ENCODE results near the gene SLC12A8.

The SLC12A8 gene

DNA sequence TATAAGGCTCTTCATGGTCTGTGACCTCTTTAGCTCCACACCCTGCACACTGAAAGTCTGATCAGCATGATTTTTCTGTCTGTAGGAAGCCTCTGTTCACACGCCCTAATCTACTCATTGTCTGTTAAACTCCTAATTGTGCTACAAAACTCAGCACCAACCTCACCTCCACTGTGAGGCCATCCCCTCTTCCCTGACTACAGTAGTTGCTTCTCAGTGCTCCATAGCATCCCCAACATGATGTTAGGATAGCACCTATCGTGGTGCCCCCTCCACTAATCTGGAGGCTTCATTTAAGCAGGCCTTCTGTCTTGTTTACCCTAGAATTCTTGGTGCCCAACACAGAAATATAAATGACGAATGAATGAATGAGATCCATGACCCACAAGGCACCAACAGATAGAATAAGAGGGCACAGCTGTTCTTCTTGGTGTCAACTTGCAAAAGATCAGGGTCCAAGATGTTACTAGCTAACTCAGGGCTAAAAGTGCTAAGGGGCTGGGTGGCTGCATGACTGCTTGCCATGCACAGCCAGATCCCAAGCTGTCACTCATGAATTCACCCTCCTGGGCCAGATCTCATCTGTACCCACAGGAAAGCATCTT is 101.6 kb downstream of the SLC12A8 start:
- H3K36me3 Mint-ChIP-seq (ENCODE audit: insufficient read depth) = no peaks in the 10 kb centered on the region
- no peaks in the 10 kb centered on the region for H3K27me3 Mint-ChIP-seq
- H3K9me3 Mint-ChIP-seq = no peaks in the 10 kb centered on the region
- DNase-seq (no peak), ATAC-seq (replicated peaks) (no peak)
- H3K4me3 Mint-ChIP-seq = no peak overlapping the region
- no peak overlapping the region for H3K27ac Mint-ChIP-seq
- peaks cover 11 to 15% of the 10 kb centered on the region in 2 donors for H3K4me1 Mint-ChIP-seq (ENCODE audit: low read depth in 2 of 2)

DNA sequence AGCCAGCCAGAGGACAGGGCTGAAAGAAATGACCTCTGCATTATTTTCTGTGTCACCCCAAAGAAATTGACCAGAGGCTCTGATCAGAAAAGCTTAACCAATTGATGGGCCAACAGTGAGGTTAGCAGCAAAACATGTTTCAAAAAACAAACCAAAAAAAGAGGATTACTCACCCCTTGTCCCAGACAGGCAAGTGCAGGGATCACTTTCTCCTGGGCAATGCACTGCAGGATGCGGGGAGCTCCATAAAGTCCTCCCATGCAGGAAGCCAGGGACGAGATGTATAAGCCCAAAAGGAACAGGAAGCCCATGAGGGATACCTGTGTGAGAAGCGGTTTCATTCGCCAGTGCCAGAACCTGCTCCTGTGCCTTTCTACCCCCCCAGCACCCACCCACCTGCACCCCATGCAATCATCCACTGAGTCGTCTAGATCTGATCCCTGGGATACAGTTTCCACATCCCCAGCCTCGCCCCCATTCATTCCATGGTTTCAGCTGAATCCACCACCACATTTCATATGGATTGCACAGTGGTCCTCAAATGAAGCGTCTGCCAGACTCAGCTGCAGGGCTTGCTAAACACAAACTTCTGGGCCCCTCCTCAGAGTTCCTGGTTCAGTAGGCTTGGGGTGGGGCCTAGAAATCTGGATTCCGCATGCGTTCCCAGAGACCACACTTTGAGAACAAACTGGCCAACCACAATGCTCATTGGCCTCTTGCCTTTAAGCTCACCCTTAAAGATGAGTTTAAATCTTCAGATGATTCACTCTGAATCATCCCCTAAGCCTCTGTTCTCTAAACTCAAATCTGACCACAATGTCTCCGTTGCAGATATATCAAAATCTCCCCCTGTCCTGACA is 102.3 kb downstream of the SLC12A8 start:
- ATAC-seq (replicated peaks) = peak; percentile 46
- DNase-seq = no peak
- no peaks in the 10 kb centered on the region for H3K36me3 Mint-ChIP-seq (ENCODE audit: insufficient read depth)
- H3K4me1 Mint-ChIP-seq (ENCODE audit: low read depth in 2 of 2) = peaks cover 4 to 7% of the 10 kb centered on the region in 2 donors
- no peak overlapping the region for H3K4me3 Mint-ChIP-seq
- H3K27ac Mint-ChIP-seq = no peak overlapping the region
- H3K9me3 Mint-ChIP-seq = no peaks in the 10 kb centered on the region
- H3K27me3 Mint-ChIP-seq = no peaks in the 10 kb centered on the region

DNA sequence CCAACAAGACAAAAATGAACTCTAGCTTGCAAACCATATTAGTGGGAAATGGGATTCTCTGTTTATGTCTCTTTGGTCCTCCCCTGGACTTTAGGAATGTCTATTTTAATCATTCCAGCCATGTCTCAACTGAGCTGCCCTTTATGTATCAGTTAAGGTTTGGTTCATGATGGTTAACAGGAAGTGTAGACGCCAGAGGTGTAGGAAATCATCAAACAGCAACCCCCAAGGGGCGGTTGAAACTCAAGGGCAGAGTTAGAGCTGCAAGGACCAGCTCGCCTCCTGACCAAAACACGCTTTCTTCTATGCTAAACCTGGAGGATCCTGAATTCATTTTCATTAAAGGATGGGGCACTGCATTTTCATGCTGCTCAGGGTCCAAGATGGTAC is 103.0 kb downstream of the SLC12A8 start:
- Mint-ChIP-seq H3K4me3 (no peak overlapping the region), H3K27me3 (no peaks in the 10 kb centered on the region), H3K4me1 (ENCODE audit: low read depth in 2 of 2) (peaks cover 4 to 7% of the 10 kb centered on the region in 2 donors), H3K9me3 (no peaks in the 10 kb centered on the region), H3K36me3 (ENCODE audit: insufficient read depth) (no peaks in the 10 kb centered on the region), H3K27ac (no peak overlapping the region)
- ATAC-seq (replicated peaks) (no peak), DNase-seq (no peak)

DNA sequence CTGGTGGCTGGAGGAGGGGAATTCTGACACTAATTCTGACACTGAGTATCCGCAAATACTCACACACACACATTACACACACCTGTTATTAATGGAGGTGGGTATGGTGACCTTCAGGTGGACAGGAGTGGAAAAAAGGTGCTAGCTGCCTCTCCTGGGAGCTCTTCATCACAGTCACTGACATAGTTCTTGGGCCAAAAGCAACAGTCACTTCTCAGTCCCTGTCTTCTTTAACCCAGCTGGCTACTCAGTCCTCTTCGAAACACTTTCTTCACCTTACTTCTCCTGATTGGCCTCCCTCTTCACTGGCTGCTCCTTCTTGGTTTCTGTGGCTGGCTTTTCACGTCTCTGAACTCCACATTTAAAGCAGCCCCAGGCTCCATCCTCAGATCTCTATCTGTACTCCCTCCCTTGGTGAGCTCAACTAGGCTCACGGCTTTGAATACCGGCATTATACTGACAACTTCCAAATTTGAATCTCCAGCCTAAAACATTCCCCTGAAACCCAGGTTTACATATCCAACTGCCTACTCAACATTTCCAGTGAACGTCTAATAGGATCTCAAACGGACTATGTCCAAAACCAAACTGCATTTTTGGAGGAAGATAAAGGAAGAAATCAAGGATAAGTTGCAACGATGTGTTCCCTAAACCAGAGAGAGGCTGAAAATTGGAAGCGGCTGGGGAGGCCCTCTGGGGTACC is 103.6 kb downstream of the SLC12A8 start:
- ATAC-seq (replicated peaks) (no peak), DNase-seq (no peak)
- Mint-ChIP-seq H3K4me1 (ENCODE audit: low read depth in 2 of 2) (peaks cover 4 to 7% of the 10 kb centered on the region in 2 donors), H3K9me3 (no peaks in the 10 kb centered on the region), H3K36me3 (ENCODE audit: insufficient read depth) (no peaks in the 10 kb centered on the region), H3K27ac (no peak overlapping the region), H3K4me3 (no peak overlapping the region), H3K27me3 (no peaks in the 10 kb centered on the region)

DNA sequence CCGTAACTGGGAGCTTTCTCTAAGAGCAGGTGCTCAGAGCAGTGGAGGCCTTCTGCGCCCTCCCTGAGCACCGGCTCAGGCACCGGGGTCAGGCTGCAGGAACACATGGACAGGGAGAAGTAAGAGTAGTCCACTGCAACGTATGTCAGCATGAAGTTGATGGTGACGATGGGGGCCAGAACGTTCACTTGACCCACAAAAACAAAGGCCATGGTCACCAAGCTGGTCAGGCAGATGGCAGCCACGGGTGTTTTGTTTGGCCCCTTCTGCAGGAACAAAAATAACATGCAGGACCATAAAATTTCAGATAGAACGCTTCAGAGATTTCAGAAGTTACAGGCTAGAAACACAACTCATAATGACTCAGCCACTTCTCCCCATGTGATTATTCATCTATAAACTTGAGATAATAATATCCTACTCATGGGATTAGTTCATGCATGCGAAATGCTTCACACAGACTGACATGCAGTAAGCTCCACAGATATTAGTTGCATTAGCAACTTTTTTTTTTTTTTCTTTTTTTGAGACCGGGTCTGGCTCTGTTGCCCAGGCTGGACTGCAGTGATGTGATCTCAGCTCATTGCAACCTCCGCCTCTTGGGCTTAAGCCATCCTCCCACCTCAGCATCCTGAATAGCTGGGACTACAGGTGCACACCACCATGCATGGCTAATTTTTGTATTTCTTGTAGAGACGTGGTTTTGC is 104.5 kb downstream of the SLC12A8 start:
- H3K27me3 Mint-ChIP-seq = no peaks in the 10 kb centered on the region
- peaks cover 4% of the 10 kb centered on the region in 2 donors for H3K4me1 Mint-ChIP-seq (ENCODE audit: low read depth in 2 of 2)
- ATAC-seq (replicated peaks) = no peak
- H3K27ac Mint-ChIP-seq = no peak overlapping the region
- no peak for DNase-seq
- no peaks in the 10 kb centered on the region for H3K9me3 Mint-ChIP-seq
- no peaks in the 10 kb centered on the region for H3K36me3 Mint-ChIP-seq (ENCODE audit: insufficient read depth)
- H3K4me3 Mint-ChIP-seq = no peak overlapping the region

DNA sequence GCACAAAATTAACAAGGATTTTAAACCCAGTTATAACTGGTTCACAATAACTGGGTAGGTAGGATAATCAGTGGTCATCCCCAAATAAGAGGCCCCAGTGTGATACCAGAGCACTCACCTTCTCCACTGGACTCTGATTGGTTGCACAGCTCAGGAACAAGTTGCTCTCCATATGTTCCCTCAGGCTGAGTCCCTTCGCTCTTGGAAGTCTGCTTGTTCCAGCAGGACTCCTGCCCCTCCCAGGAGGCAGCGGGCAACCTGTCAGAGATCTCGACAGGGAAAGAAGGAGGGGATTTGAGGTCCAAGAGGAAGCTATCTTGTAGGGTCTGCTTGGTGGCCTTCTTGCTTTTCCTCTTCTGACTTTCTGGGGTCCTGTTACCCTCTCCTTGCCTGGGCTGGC is 105.2 kb downstream of the SLC12A8 start:
- Mint-ChIP-seq H3K4me3 (no peak overlapping the region), H3K27me3 (peaks cover under 1 to 6% of the 10 kb centered on the region in 2 donors), H3K4me1 (ENCODE audit: low read depth in 2 of 2) (peaks cover 4% of the 10 kb centered on the region in 2 donors), H3K9me3 (no peaks in the 10 kb centered on the region), H3K27ac (no peak overlapping the region), H3K36me3 (ENCODE audit: insufficient read depth) (no peaks in the 10 kb centered on the region)
- no peak for ATAC-seq (replicated peaks)
- DNase-seq = no peak

DNA sequence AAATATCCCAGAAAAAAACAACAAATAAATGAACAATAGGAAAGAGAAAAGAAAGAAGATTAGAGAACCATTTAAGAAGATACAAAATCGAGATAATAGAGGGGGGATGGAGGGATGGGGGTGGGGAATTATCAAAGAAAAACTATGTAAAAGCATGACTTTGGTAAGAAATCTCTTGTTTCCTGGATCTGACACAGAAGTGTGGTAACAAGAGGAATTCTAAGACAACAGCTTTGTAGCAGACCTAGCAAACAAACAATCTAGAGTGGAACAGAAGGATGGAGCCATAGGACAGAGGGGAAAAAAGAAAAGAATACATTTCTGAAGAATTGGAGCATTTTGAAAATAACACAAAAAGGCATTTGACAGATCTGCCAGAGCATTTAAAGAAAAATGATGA is 107.4 kb downstream of the SLC12A8 start:
- no peaks in the 10 kb centered on the region for H3K36me3 Mint-ChIP-seq (ENCODE audit: insufficient read depth)

DNA sequence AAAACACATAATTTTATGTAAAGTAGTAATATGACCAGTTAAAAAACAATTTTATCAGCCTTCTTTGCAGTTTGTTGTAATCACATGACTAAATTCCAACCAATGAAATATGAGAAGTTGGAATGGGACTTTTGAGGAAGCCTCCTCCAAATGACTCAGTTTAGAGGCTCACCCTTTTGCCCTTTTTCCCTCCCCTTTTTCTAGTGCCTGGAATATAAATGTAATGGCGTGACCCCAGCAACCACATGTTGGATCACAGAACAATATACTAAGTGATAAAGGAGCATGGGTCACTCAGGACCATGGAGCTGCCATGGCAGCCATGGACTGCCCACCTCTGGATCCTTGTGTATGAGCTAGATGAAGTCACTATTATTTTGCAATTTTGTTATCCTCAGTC is 107.9 kb downstream of the SLC12A8 start:
- no peak for ATAC-seq (replicated peaks)
- Mint-ChIP-seq H3K4me1 (ENCODE audit: low read depth in 2 of 2) (no peaks in the 10 kb centered on the region), H3K36me3 (ENCODE audit: insufficient read depth) (no peaks in the 10 kb centered on the region), H3K27me3 (peaks cover 5 to 10% of the 10 kb centered on the region in 2 donors), H3K4me3 (no peak overlapping the region), H3K27ac (no peak overlapping the region), H3K9me3 (peaks cover 2 to 6% of the 10 kb centered on the region in 2 donors)
- DNase-seq = no peak

More for the DNA sequence above, 107.4 kb downstream of the SLC12A8 start:
- DNase-seq (no peak), ATAC-seq (replicated peaks) (no peak)
- Mint-ChIP-seq H3K9me3 (peaks cover 0 to 1% of the 10 kb centered on the region in 2 donors), H3K4me1 (ENCODE audit: low read depth in 2 of 2) (no peaks in the 10 kb centered on the region), H3K4me3 (no peak overlapping the region), H3K27me3 (peaks cover 5 to 10% of the 10 kb centered on the region in 2 donors), H3K27ac (no peak overlapping the region)

DNA sequence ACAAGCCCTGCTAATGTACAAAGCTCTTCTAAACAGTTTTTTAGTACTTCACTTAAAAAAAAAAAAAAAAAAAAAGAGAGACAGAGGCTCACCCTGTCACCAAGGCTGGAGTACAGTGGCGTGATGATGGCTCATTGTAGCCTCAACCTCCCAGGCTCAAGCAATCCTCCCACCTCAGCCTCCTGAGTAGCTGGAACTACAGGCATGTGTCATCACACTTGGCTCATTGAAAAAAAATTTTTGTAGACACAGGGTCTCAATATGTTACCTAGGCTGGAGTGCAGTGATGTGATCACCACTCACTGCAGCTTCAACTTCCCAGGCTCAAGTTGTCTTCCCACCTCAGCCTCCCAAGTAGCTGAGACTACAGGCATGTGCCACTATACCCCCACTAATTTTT is 109.1 kb downstream of the SLC12A8 start:
- Mint-ChIP-seq H3K4me3 (no peak overlapping the region), H3K36me3 (ENCODE audit: insufficient read depth) (no peaks in the 10 kb centered on the region), H3K27me3 (peaks cover 5 to 10% of the 10 kb centered on the region in 2 donors), H3K4me1 (ENCODE audit: low read depth in 2 of 2) (no peaks in the 10 kb centered on the region), H3K9me3 (peaks cover 2 to 8% of the 10 kb centered on the region in 2 donors), H3K27ac (no peak overlapping the region)
- ATAC-seq (replicated peaks) (no peak), DNase-seq (no peak)

DNA sequence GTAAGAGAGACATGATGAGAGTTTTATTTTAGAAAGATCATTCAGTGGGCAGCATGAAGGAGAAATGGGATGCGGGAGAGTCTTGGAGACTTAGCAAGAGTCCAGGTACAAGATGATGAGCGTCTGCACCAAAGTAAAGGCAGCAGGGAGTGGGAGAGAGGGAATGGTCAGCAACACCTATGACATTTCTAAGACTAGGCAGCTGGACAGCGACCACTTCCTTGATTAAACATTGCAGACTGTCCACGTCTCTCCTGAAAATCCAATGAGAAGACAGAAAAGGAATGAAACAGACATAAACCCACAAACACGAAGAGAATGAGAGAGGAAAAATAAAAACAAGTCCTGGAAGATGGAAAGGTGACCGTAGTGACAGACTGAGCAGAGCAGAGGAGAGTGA is 110.1 kb downstream of the SLC12A8 start:
- ATAC-seq (replicated peaks) = no peak
- H3K4me1 Mint-ChIP-seq (ENCODE audit: low read depth in 2 of 2) = no peaks in the 10 kb centered on the region
- H3K36me3 Mint-ChIP-seq (ENCODE audit: insufficient read depth) = no peaks in the 10 kb centered on the region

DNA sequence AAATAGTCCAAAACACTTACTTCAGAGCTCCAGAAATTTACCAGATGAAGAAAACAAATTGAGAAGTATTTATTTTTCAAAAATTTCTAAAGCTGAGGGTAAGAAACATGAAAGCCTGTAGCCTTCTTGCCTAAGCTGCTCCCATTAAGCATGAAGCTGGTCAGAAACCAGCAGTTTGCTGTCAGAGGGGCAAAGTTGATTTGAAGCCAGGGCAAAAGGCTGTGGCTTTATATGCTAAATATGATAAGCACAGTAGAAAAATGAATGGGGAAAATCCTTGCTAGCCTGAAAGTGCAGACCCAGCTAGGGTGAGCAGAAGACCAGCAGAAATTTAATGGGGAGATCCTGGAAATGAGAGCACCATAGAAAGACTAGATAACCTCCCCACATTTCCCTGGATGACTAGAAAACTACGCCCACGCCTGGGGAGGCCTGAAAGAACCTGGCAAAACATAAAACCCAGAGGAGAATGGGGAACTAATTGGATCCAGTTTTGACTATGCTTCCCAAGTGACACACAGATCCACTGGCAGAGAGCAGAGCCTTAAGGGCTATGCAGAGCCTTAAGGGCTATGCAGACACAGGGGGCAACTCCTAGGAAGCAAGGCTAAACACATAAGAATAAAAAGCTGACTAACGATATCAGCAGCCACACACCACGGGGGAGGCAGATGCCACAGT is 113.8 kb downstream of the SLC12A8 start:
- no peak for ATAC-seq (replicated peaks)
- H3K27ac Mint-ChIP-seq = no peak overlapping the region
- H3K4me3 Mint-ChIP-seq = no peak overlapping the region
- H3K27me3 Mint-ChIP-seq = peaks cover 5 to 10% of the 10 kb centered on the region in 2 donors
- peaks cover 2 to 8% of the 10 kb centered on the region in 2 donors for H3K9me3 Mint-ChIP-seq
- H3K36me3 Mint-ChIP-seq (ENCODE audit: insufficient read depth) = no peaks in the 10 kb centered on the region
- no peaks in the 10 kb centered on the region for H3K4me1 Mint-ChIP-seq (ENCODE audit: low read depth in 2 of 2)
- DNase-seq = no peak

More for the DNA sequence above, 110.1 kb downstream of the SLC12A8 start:
- DNase-seq = no peak
- peaks cover 5 to 10% of the 10 kb centered on the region in 2 donors for H3K27me3 Mint-ChIP-seq
- H3K27ac Mint-ChIP-seq = no peak overlapping the region
- no peak overlapping the region for H3K4me3 Mint-ChIP-seq
- peaks cover 2 to 8% of the 10 kb centered on the region in 2 donors for H3K9me3 Mint-ChIP-seq

DNA sequence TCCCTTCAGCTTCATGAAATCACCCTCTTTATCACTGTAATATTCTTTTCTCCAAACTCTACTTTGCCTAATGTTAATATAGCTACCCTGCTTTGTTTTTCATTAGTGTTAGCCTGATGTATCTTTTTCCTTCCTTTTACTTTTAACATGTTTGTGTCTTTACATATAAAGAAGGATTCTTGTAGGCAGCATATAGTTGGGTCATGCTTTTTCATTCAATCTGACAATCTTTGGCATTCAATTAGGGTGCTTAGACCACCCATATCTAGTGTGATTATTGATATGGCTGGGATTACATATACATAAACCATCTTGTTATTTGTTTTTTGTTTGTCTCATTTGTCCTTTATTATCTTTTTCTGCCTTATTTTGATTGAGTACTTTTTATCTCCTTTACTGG is 121.9 kb downstream of the SLC12A8 start:
- no peaks in the 10 kb centered on the region for H3K4me1 Mint-ChIP-seq (ENCODE audit: low read depth in 2 of 2)
- H3K9me3 Mint-ChIP-seq = no peaks in the 10 kb centered on the region
- H3K27me3 Mint-ChIP-seq = no peaks in the 10 kb centered on the region
- DNase-seq = no peak
- ATAC-seq (replicated peaks) = no peak
- H3K36me3 Mint-ChIP-seq (ENCODE audit: insufficient read depth) = no peaks in the 10 kb centered on the region
- H3K4me3 Mint-ChIP-seq = no peak overlapping the region
- no peak overlapping the region for H3K27ac Mint-ChIP-seq

Measured in effector memory CD8-positive, alpha-beta T cell (primary cell).